CD14-positive monocyte (primary cell): ENCODE results near the gene ARPC1A. TPM values are rescaled to one million over a fixed set of nuclear protein-coding genes. Genes with fewer than 3 reads are reported as not detected.
A peak's percentile ranks its signal among the peaks of the same experiment; 100 is the strongest.
"Not testable (repeated sequence)": the region's sequence is repeated elsewhere in the genome, so short reads cannot be mapped to it uniquely, and the experiment has no call there.

Experiments used
- DNase-seq, 3 donors: peaks; one replicate each; pipeline ENCODE4 v3.0.0-alpha.2; 2011 to 2022
- H2AFZ ChIP-seq: 2 replicates; pipeline ENCODE4 v1.6.0; 2012; ENCODE audit warnings: mild to moderate bottlenecking, low read depth, low read length, inconsistent platforms; ENCODE audit not compliant: insufficient read depth, poor library complexity, severe bottlenecking
- H3K27ac ChIP-seq, 2 donors: 1 replicate in 1 of 2; 2 replicates in 1 of 2; pipeline ENCODE4 v1.5.1; 2012 to 2013; ENCODE audit warnings: low read length in 2 of 2, control low read depth in 1 of 2, inconsistent platforms in 1 of 2, low read depth in 1 of 2, mild to moderate bottlenecking in 1 of 2
- H3K27me3 ChIP-seq, 2 donors: one replicate each; pipeline versions ENCODE4 v1.6.0 to v1.6.1; 2011 to 2013; ENCODE audit warnings: low read length in 2 of 2; ENCODE audit not compliant: control insufficient read depth in 2 of 2, insufficient read depth in 2 of 2
- H3K36me3 ChIP-seq, 2 donors: replicated peaks in 1 of 2; 1 replicate in 1 of 2; 2 replicates in 1 of 2; pipeline versions ENCODE4 v1.5.1 to v1.6.1; 2012 to 2013; ENCODE audit warnings: low read length in 2 of 2, control low read depth in 1 of 2, inconsistent platforms in 1 of 2, mild to moderate bottlenecking in 1 of 2; ENCODE audit not compliant: insufficient read depth in 2 of 2, control insufficient read depth in 1 of 2
- H3K4me1 ChIP-seq, 2 donors: 1 replicate in 1 of 2; 2 replicates in 1 of 2; pipeline versions ENCODE4 v1.5.1 to v1.6.1; 2012 to 2013; ENCODE audit warnings: low read length in 2 of 2, control low read depth in 1 of 2, inconsistent platforms in 1 of 2, mild to moderate bottlenecking in 1 of 2, moderate library complexity in 1 of 2; ENCODE audit not compliant: insufficient read depth in 2 of 2, control insufficient read depth in 1 of 2
- H3K4me2 ChIP-seq: replicated peaks from 2 replicates; pipeline ENCODE3; 2012; ENCODE audit warnings: low read length, moderate library complexity, mild to moderate bottlenecking; ENCODE audit not compliant: poor library complexity, severe bottlenecking; ENCODE audit errors: extremely low read depth
- H3K4me3 ChIP-seq, 3 experiments: fragments of 200-600 bp in 1 of 3; sonication (generic) in 1 of 3; replicated peaks in 1 of 3; 1 replicate in 2 of 3; 2 replicates in 1 of 3; pipeline ENCODE4 v1.5.1; 2011 to 2013; ENCODE audit warnings: low read length in 3 of 3, mild to moderate bottlenecking in 3 of 3, control low read depth in 2 of 3, low read depth in 2 of 3, inconsistent platforms in 1 of 3, moderate library complexity in 1 of 3
- H3K79me2 ChIP-seq: 2 replicates; pipeline ENCODE4 v1.6.0; 2012; ENCODE audit warnings: mild to moderate bottlenecking, control low read depth, inconsistent platforms, low read length, moderate library complexity; ENCODE audit not compliant: insufficient read depth
- H3K9ac ChIP-seq: 2 replicates; pipeline ENCODE4 v1.6.0; 2017; ENCODE audit warnings: low read length, mild to moderate bottlenecking; ENCODE audit not compliant: insufficient read depth, poor library complexity, severe bottlenecking
- H3K9me3 ChIP-seq, 2 donors: replicated peaks in 1 of 2; 1 replicate in 1 of 2; 2 replicates in 1 of 2; pipeline versions ENCODE4 v1.5.1 to v1.6.1; 2012 to 2013; ENCODE audit warnings: low read length in 2 of 2, control low read depth in 1 of 2; ENCODE audit not compliant: control insufficient read depth in 1 of 2, insufficient read depth in 1 of 2
- H4K20me1 ChIP-seq: 2 replicates; pipeline ENCODE4 v1.6.0; 2012; ENCODE audit warnings: mild to moderate bottlenecking, low read length, control low read depth, moderate library complexity; ENCODE audit not compliant: insufficient read depth
- H3K27ac Mint-ChIP-seq, 7 donors: one replicate each; pipeline ENCODE4 v1.8.0; 2020; ENCODE audit warnings: mild to moderate bottlenecking in 7 of 7, mixed read lengths in 7 of 7, moderate library complexity in 6 of 7, inconsistent platforms in 2 of 7
- H3K27me3 Mint-ChIP-seq, 3 donors: one replicate each; pipeline ENCODE4 v1.8.0; 2021 to 2022; ENCODE audit warnings: low read depth in 3 of 3, mild to moderate bottlenecking in 3 of 3, mixed read lengths in 3 of 3, moderate library complexity in 3 of 3, inconsistent platforms in 1 of 3
- H3K36me3 Mint-ChIP-seq, 2 donors: one replicate each; pipeline ENCODE4 v1.8.0; 2020; ENCODE audit warnings: mixed read lengths in 2 of 2, inconsistent platforms in 1 of 2, mild to moderate bottlenecking in 1 of 2
- H3K4me1 Mint-ChIP-seq: one replicate; pipeline ENCODE4 v1.8.0; 2020; ENCODE audit warnings: mild to moderate bottlenecking, mixed read lengths
- H3K4me3 Mint-ChIP-seq, 2 donors: one replicate each; pipeline ENCODE4 v1.8.0; 2020; ENCODE audit warnings: mild to moderate bottlenecking in 2 of 2, mixed read lengths in 2 of 2, moderate library complexity in 1 of 2
- H3K9me3 Mint-ChIP-seq, 7 donors: one replicate each; pipeline ENCODE4 v1.8.0; 2020 to 2022; ENCODE audit warnings: mixed read lengths in 7 of 7, mild to moderate bottlenecking in 6 of 7, moderate library complexity in 6 of 7, inconsistent platforms in 2 of 7
- WGBS: methylation state at CpG from one replicate; pipeline ENCODE4 v1.1.5; 2013; ENCODE audit warnings: missing lambda C conversion rate; ENCODE audit not compliant: insufficient coverage; 5-methylcytosine and 5-hydroxymethylcytosine counted together
- intact Hi-C, 2 donors: fragments of 100-400 bp; cut with micrococcal nuclease; formaldehyde crosslinking; loops; one replicate each; pipeline versions ENCODE4 v1.15.0 to v1.15.1; 2023
- polyA plus RNA-seq, 3 donors: library from polyadenylated mRNA; depleted of rRNA in 1 of 3; unstranded in 2 of 3; stranded (reverse) in 1 of 3; fragments of 300-500 nt in 2 of 3; fragments of >200 nt in 1 of 3; fragmentation: Illumina TruSeq in 2 of 3; gene quantifications; 1 replicate in 2 of 3; 2 replicates in 1 of 3; pipeline ENCODE4 v1.2.3, GENCODE V29; 2012 to 2021
- TF ChIP-seq, protein P1 (sequence below): fragments of 200-600 bp; IDR thresholded peaks from one replicate; pipeline ENCODE4 v1.8.0; 2022; ENCODE audit warnings: antibody characterized with exemption, mild to moderate bottlenecking

Gene ARPC1A
- polyA plus RNA-seq, 3 donors = 71.7 to 107 (median 104) TPM

DNA sequence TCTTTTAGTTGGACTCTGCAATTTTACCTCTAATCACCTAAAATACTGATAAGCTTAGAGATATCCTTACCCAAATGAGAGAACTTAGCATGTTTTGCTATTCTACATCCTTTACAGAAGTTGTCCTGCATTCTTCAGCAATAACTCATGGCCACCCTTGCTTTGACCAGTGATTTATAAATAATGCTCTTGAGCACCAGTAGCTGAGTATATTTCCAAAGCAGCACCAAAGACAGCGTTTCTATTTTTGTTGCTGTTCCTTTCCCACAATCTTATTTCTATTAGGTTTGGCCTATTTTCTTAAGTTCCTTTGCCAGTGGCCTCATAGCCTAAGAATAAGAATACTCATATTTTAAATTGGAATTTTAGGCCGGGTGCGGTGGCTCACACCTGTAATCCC lies 15.0 kb downstream of the ARPC1A start:
- no peak overlapping the region for H2AFZ ChIP-seq
- no peaks in the 10 kb centered on the region for H3K4me1 Mint-ChIP-seq
- H3K27ac Mint-ChIP-seq = no peak overlapping the region
- intact Hi-C loops = no loop called here
- no peak overlapping the region for H3K27ac ChIP-seq
- peaks cover 83% of the 10 kb centered on the region for H4K20me1 ChIP-seq
- H3K4me1 ChIP-seq = no peaks in the 10 kb centered on the region
- no peaks in the 10 kb centered on the region for H3K9me3 Mint-ChIP-seq
- no CpG with 5 or more reads among the region's 3 CpGs for WGBS
- H3K4me3 ChIP-seq = no peak overlapping the region
- H3K27me3 Mint-ChIP-seq = no peaks in the 10 kb centered on the region
- H3K36me3 Mint-ChIP-seq = peaks cover 72 to 92% of the 10 kb centered on the region in 2 donors
- no peaks in the 10 kb centered on the region for H3K9me3 ChIP-seq
- no peak overlapping the region for H3K4me2 ChIP-seq
- TF ChIP-seq, protein P1, sequence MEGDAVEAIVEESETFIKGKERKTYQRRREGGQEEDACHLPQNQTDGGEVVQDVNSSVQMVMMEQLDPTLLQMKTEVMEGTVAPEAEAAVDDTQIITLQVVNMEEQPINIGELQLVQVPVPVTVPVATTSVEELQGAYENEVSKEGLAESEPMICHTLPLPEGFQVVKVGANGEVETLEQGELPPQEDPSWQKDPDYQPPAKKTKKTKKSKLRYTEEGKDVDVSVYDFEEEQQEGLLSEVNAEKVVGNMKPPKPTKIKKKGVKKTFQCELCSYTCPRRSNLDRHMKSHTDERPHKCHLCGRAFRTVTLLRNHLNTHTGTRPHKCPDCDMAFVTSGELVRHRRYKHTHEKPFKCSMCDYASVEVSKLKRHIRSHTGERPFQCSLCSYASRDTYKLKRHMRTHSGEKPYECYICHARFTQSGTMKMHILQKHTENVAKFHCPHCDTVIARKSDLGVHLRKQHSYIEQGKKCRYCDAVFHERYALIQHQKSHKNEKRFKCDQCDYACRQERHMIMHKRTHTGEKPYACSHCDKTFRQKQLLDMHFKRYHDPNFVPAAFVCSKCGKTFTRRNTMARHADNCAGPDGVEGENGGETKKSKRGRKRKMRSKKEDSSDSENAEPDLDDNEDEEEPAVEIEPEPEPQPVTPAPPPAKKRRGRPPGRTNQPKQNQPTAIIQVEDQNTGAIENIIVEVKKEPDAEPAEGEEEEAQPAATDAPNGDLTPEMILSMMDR = no peak
- H3K4me3 Mint-ChIP-seq = no peak overlapping the region
- peaks cover 62% of the 10 kb centered on the region for H3K79me2 ChIP-seq
- H3K36me3 ChIP-seq = peaks cover 89 to 91% of the 10 kb centered on the region in 2 donors
- H3K27me3 ChIP-seq = no peaks in the 10 kb centered on the region
- no peak for DNase-seq
- no peak overlapping the region for H3K9ac ChIP-seq

DNA sequence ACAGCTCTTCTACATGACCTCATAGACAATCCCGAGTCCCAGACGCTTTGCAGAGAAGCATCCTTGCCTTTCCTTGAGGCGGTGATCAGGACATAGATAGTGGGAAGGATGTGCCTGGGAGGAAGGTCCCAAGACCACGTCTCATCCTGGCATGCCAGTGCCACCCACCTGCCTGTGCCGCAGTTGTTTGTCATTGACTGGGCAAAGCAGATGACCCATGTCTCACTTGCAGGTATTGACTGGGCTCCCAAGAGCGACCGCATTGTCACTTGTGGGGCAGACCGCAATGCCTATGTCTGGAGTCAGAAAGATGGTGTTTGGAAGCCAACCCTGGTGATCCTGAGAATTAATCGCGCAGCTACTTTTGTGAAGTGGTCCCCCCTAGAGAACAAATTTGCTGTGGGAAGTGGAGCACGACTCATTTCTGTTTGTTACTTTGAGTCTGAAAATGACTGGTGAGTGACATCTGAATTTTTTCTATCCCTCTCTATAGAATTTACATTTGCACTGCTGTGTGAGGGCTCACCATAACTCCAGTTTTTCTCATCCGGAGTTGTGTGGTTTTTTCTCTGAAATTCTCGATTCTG lies 18.5 kb downstream of the ARPC1A start:
- H3K9ac ChIP-seq = no peak overlapping the region
- Mint-ChIP-seq H3K36me3 (peaks cover 66 to 97% of the 10 kb centered on the region in 2 donors), H3K4me1 (no peaks in the 10 kb centered on the region), H3K27ac (peak overlapping the region in 3 of 7 donors; percentile 14 to 50 (median 30)), H3K9me3 (no peaks in the 10 kb centered on the region), H3K27me3 (no peaks in the 10 kb centered on the region), H3K4me3 (no peak overlapping the region)
- no peak overlapping the region for H3K4me2 ChIP-seq
- H3K9me3 ChIP-seq = no peaks in the 10 kb centered on the region
- peak overlapping the region in 1 of 2 donors; percentile 43 for H3K27ac ChIP-seq
- 100% methylated on average over 6 of the region's 13 CpGs for WGBS
- no peaks in the 10 kb centered on the region for H3K4me1 ChIP-seq
- peaks cover 46% of the 10 kb centered on the region for H3K79me2 ChIP-seq
- TF ChIP-seq, protein P1 = no peak
- peaks cover 89 to 90% of the 10 kb centered on the region in 2 donors for H3K36me3 ChIP-seq
- H3K27me3 ChIP-seq = no peaks in the 10 kb centered on the region
- H3K4me3 ChIP-seq = no peak overlapping the region
- H4K20me1 ChIP-seq = peaks cover 61% of the 10 kb centered on the region
- no peak for DNase-seq
- intact Hi-C loops = no loop called here
- no peak overlapping the region for H2AFZ ChIP-seq

DNA sequence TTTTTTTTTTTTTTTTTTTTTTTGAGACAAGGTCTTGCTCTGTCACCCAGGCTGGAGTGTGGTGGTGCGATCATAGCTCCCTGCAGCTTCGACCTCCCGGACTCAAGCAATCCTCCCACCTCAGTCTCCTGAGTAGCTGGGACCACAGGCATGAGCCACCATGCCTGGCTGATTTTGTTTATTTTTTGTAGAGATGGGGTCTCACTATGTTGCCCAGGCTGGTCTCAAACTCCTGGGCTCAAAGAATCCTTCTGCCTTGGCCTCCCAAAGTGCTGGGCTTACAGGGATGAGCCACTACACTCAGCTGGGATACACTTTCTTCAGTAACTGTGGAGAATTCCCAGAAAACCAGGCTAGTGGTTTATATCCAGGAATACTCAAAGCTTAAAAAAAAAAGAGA lies 24.9 kb downstream of the ARPC1A start:
- H2AFZ ChIP-seq, intact Hi-C loops, H3K4me1 ChIP-seq, DNase-seq, H3K4me2 ChIP-seq, H3K4me1 Mint-ChIP-seq, H3K9ac ChIP-seq, H3K9me3 ChIP-seq, H3K27ac ChIP-seq, H3K4me3 ChIP-seq, H3K27me3 ChIP-seq, H3K9me3 Mint-ChIP-seq, H3K27me3 Mint-ChIP-seq, H3K4me3 Mint-ChIP-seq: not testable (repeated sequence)
- Mint-ChIP-seq H3K36me3 (peaks cover 51 to 91% of the 10 kb centered on the region in 2 donors), H3K27ac (peak overlapping the region in 2 of 7 donors; percentile 25 to 82)
- Histone ChIP-seq H3K79me2 (peaks cover 20% of the 10 kb centered on the region), H4K20me1 (peaks cover 42% of the 10 kb centered on the region), H3K36me3 (peaks cover 90 to 96% of the 10 kb centered on the region in 2 donors)
- no CpG with 5 or more reads among the region's 3 CpGs for WGBS
